CD4-positive, alpha-beta T cell treated with Interleukin-4 for 1 hour (primary cell): ENCODE results near the gene INSRR.
A peak's percentile ranks its signal among the peaks of the same experiment; 100 is the strongest.

Experiments used
- DNase-seq, 2 donors: peaks; one replicate each; pipeline ENCODE4 v3.0.0-alpha.2; 2020 to 2022

INSRR gene

DNA sequence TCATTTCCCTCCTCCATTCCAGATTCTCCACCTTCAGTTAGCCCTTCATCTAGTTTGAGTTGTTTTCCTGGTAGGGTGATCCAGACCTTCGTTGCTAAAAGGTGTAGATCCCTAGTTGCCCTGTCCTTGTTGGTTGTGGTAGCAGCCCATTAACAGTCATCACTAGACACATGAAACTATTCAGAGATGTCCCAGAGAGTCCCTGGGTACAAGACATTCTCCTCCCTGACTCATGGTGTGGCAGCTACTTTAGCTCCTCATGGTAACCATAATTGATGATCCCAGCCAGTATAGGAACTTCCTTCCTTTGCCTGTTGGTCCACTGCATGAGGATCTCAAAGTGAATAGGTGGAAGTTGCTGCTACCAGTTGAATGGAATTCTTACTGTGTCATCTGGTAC is 36.2 kb downstream of the INSRR start:
- DNase-seq = no peak

DNA sequence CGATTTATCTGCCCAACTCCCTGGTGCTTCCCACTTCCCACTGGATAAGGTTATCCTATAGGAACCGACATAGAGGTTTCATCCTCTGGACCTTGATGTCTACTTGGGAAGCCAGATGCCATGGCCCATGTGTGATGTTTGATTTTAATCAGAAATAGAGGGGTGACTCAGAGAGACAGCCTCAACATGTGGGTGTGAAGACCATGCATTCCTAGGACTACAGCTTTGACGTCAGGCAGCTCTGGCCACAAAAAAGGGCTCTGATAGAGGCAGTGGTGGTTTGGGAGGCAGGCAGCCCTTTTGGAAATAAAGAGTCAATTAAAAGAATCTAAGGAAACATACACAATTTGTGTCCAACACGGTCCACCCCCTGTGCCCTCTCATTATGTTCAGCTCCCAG is 37.1 kb downstream of the INSRR start:
- no peak for DNase-seq

GRCh38 chr1:156816561-156817328 is 42.2 kb downstream of the INSRR start, which contains the start of gene SH2D2A:
SH2D2A (minus strand) TSS chr1:156816848; CDS start chr1:156816708, 140 bp downstream.
- DNase-seq = peak; percentile 96 to 97

- DNase-seq = peak in 1 of 2 donors; percentile 40
Measured at GRCh38 chr1:156815961-156816422, 42.9 kb downstream of the INSRR start.

DNA sequence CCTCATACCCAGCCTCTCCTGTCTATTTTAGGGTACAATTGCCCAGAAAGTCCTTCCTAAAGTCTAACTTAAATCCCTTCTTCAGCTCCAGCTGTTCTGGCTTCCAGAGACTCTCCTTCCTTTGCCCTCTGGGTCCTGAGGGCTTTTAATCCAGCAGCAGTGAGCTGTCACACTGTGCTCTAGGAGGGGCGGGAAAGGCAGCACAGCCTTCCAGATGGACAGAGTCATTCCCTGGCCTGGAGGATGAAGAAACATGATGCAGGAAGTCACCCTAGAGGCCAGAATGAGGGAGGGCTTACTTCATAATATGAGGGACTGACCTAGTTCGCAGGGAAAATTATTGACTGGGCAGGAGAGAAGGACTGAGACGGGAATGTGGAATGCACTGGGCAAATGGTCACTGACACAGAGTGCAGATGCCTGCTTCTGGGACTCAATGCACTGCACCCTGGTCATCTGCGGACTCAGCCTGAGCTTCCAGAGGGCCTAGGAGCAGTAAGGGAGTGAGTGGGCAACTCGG is 43.5 kb downstream of the INSRR start:
- DNase-seq = peak in 1 of 2 donors; percentile 18

GRCh38 chr1:156814571-156815260 is 44.2 kb downstream of the INSRR start:
- DNase-seq = peak; percentile 35 to 39

GRCh38 chr1:156813750-156814570 is 45.0 kb downstream of the INSRR start:
- DNase-seq = peak; percentile 67 to 79

DNA sequence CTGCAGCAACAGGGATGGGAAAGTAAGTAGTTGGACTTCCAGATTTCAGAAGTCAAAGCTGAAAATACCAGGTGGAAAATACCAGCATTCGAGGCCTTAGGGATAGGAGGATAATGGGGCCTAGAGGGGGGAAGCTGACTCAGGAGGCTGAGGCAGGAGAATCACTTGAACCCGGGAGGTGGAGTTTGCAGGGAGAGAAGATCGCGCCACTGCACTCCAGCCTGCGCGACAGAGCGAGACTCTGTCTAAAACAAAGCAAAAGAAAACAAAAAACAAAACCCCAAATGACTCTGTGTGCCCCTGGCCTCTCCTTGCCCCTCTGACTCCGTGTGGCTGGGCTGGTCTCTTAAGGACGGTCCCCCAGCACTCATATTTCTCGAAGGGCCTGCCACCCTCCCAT is 45.6 kb downstream of the INSRR start:
- DNase-seq = no peak

- DNase-seq = no peak
Measured at GRCh38 chr1:156812293-156812990, 46.5 kb downstream of the INSRR start.

- no peak for DNase-seq
Measured at GRCh38 chr1:156811168-156811567, 47.7 kb downstream of the INSRR start.

- DNase-seq = no peak
Measured at GRCh38 chr1:156809711-156810366, 49.1 kb downstream of the INSRR start.

- no peak for DNase-seq
Measured at GRCh38 chr1:156809281-156809680, 49.6 kb downstream of the INSRR start.

DNA sequence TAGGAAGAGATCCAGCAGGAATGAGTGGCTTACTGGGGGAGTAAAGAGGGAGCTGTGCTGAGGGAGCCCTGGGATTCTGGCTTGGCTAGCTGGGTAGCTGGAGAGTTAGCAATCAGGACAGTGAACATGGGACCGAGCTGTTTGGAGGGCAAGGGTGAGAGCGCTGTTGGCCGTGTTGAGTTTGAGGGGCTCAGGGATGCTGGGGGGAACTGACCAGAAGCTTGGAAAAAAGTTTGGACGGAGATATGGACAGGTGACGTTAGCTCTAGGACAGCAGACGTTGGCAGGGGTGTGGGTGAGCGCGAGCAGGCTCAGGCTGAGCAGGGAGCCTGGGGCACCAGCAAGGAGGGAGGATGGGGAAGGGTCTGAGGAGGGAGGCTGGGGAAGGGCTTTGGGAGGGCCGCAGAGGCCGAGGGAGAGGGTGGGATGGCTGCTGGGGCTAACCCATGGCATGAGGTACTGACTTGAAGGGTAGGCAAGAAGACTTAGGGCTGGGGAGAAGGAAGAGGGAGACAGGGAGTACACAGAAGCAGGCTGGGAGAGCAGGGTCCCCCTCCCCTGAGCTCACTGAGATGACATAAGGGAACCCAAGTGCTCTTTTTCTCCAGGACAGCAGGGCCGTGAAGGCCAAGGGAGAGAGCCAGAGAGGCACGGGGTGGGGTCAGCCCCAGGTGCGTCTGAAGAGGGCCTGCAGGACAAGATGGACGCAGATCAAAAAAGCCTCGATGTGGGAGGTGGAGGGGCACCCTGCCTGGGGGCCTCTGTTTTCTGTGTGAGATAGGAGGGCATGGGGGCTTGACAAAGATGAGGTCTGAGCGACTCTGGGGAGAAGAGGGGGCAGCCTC is 50.5 kb downstream of the INSRR start:
- DNase-seq = no peak

DNA sequence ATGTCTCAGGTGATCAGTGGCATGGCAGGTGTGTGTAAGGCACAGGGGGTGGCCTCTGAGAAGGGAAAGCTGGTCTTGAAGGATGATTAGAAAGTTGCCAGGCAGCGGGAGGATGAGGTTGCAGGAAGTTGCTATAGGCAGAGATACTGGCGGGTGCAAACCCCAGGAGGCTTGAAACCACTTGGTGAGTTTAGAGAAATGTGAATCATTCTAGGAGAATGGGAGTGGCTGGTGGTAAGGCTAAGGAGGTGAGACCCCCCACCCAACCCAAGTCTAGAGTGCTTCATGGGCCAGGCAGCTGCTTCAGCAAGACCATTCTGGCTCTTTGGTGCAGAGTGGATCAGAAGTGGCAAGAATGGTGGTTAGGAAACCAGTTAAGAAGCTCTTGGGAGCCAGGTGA is 51.3 kb downstream of the INSRR start:
- DNase-seq = peak in 1 of 2 donors; percentile 26

DNA sequence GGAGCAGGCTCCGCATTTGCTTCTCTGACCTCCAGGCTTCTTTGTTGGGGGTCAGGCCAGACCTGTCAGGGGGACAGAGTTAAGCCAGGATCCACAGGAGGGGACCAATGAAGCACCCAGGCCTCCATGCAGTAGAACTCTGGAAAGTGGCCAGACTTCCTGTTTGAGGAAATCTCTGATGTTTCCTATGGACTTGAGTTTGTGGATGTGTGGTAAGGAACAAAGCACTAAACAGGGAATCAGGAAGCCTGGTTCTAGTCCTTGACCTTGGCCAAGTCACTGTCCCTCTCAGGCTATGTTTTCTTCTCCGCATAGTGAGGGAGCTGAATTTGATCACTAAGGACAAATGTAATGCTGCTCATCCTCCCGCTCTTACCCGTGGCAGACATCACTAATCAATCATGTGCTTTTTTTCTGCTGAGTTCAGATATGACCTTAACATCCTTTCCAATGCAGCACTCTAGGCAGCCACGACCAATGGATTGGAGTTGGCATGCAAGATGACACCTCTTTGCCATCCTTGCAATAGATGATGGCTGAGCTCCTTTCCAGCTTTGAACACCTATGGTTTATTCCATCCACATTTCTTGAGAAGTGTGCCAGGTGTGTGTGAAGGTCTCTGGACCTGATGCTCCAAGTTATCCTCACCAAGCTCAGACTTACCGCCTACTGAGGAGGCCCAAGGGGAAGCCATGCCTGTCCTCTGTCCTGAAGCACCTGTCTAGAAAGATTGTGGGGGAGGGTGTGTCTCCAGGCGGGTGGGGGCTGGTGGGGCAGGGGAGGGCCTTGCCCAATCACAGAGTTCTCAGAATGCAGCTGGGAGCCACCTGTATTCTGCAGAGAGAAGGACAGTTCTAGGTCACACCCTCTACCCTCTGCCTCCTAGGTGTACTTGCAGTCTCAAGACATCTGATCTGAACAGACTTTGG is 52.1 kb downstream of the INSRR start:
- DNase-seq = peak in 1 of 2 donors; percentile 19

DNA sequence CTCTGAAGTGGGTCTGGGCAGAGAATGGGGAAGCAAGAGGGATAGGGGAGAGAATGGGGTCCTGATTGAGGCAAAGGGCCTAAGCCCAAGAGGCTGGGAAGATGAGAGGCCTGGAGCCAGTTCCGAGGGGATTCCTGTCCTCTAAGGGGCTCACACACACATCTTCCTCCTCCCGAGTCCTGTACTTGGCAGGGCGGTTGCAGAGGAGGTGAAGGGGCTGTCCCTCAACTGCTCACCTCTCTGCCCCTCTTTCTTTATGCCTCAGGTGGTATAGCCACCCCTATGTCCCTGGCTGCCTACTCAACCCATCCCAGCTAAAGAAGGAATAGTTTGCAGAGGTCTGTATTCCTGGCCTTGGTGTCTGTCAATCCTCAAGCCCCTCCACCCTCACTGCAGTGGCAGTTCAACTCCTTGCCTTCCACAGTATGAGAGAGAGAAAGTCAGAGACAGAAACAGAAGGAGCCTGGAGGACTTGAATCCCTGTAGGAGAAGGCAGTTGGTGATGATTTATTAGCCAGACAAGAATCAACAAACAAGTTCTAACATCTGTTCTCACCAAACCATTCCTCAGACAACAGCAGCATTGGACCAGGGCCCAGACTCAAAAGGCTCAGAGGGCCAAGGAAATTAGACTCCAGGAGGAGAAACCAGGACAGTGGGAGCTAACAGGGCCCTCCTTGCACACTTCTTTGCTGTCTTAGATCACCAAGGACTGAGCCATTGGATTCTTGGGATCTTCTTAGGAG is 53.0 kb downstream of the INSRR start:
- DNase-seq = peak in 1 of 2 donors; percentile 5

DNA sequence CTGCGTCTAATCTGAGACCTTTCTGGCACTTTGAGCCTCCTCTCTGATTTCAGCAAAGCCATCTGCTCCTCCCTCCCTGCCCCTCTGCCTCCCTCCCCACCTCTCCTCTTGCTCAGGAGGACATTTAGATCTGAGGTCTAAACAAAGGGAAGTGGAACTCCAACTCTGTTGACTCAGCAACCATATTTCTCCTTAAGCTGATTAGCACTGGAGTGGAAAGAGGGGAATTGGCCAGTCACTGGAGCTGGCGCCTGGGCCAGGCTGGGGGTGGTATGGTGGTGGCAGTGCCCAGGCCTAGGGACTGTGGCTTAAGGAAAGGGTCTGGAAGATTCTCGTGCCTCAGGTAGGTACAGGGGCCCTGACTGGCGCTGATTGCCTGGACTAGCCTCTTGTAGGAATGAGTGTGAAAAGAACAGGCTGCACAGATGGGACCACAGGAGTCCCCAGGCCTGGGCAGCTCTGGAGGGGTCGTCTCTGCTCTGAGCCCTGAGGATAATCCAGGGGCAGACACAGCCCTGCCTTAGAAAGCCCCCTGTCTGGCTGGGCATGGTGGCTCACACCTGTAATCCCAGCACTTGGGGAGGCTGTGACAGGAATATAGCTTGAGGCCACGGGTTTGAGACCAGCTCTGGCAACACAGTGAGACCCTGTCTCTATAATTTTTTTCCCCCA is 54.2 kb downstream of the INSRR start:
- DNase-seq = peak in 1 of 2 donors; percentile 11

DNA sequence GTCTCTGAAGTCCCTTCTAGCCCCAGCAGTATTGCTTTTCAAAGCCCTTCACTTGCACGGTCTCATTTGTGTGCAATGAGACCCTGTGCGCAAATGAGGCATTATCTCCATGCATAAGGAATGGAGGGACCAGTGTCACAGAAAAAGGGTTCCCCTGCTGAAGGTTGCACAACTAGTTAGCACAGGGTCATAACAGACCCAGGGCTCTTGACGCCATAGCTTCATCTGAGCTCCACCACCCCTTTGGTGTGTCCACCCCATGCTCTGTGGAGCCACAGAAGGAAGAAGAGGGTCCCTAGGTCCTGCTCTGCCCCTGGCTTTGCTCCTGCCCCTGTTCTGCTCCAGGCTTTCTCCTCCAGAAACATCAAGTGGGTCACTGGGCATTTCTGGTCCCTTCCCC is 54.9 kb downstream of the INSRR start:
- peak in 1 of 2 donors; percentile 19 for DNase-seq
